GOT3 (cell line): ENCODE measurements around the gene GNAO1.

Experiments
- DNase-seq: peaks from one replicate; lab custom pipeline; 2025; ENCODE audit warnings: mixed read lengths; lab: John Stamatoyannopoulos, UW

The GNAO1 gene

DNA sequence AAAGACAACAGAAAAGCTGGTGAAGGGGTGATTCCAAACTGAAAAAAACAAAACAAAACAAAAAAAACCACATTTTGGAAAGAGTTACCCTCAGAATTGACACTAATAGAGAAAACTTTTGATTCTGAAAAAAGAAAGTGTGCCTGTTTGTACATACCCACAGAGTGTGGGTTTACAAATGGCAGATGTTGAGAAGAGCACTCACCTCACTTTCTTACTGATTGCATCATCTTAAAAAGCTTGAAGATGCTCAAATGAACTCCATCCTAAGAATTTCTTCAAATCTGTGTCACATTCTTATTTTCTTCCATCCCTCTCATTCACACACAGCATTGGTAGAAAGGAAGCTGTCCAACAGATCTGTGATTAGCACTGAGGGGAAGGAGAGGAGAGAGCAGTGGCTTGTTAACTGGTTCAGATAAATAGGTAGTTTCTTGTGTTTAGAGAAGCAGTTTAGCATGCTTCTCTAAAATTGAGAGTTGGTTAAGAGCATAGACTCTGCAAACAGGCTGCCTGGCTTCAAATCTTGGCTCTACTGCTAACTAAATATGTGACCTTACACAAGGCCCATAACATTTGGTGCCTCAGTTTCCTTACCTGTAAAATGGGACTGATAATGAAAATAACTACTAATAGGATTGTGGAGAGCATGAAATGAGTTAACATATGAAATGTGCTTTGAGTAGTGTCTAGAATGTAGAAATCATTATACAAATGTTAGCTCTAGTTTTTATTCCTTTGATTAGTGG, 6.9 kb downstream of the GNAO1 start:
- DNase-seq = no peak

DNA sequence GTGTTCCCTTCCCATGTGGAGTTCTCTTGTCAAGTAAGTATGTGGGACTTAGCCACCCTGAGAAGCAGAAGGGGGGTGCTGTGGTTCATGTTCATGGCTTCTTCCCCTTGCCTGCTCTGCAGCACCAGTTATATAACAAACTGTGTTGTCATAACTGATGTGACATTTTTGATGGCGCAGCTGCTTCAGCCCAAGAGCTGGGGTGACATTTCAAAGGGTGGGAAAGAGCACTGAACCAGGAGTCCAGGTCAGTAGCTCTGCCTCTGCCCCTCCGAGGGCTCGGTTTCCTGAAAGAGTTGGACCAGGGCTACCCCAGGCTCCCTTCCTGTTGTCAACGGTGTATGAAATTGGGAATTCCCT, 7.4 kb downstream of the GNAO1 start:
- DNase-seq = no peak

DNA sequence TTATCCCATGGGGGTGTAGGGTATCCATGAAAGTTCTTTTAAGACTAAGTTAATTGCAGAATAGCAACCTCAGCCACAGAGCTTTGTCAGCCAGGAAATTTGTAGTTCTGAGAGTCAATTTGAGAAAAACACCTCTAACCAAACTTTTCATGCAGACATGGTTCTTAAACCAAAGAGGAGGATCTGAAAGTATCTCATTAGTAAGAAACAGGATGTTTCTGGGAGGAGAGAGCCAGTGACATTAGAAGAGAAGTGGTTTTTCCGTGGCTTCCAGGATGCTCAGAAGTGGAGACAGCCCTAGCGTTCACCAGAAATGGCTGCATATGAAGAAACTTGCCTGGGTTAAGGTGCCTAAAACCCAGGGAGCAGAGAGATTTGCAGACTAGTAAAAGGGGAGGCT, 7.9 kb downstream of the GNAO1 start:
- DNase-seq = no peak

DNA sequence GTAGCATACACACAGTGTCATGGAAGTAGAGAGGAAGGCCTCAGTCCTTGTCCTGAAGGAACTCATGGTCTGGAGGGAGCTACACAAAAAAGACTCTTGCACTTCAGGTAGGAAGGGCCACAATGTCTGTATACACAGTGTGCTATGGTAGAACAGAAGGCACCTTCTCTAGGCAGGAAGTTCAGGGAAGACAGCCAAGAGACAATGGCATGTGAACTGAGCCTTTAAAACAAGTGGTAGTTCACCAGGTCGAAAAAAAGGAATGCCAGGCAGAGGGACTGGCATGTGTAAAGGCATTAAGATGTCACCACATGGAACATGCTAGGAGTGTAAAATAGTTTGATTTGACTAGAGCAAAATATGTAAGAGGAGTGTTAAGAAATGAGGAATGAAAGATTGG, 9.7 kb downstream of the GNAO1 start:
- DNase-seq = no peak

DNA sequence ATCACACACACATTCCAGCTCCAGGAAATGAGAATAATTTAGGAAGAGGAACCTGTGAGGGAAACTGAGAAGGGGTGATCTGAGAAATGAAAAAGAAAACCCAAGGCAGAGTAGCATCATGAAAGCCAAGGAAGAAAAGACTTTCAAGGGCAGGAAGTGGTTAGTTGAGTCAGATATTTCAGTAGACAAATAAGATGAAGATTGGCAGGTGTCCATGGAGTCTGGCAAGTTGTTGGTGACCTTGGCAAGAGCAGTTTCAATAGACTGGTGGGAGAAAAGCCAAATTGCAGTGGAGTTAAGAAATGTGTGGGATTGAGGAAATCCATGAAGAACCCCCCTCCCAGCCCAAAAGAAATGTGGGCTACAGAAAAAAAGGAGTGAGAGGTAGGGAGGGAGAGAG, 10.7 kb downstream of the GNAO1 start:
- DNase-seq = no peak

DNA sequence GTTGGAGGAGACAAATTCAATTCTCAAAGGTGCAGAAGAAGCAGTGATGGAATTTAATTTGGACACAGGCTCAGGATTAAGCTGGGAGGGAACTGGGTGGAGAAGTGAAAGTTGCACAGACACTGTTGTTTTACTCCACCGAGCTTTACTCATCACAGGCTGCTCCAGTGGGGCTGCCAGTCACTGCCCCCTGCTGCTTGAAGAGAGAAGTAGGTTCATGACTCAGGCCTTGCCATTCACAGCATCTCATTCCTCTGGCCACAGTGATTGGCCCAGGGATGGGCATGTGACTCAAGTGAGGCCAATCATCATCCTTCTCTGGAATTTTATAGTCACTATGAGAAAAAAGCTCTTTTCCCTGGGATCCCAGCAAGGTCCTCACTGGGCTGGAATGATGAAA, 11.8 kb downstream of the GNAO1 start:
- DNase-seq = no peak

DNA sequence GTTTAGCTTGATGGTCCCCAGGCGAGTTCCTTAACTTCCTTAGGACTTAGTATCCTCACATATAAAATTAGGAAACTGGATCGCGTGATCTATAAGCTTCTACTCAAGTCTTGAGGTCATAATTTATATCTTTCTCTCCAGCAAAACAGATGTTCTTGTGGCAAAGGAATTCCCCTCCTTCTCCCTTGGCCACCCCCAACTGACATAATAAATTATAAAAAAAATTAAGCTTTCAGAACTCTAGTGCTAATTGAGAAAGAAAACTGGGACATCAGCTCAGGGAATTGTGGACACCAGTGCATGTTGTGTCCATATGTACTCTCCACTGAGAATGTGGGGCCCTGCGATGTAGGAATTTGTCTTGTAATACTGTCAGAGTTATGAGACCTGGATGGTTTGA, 13.5 kb downstream of the GNAO1 start:
- DNase-seq = no peak

DNA sequence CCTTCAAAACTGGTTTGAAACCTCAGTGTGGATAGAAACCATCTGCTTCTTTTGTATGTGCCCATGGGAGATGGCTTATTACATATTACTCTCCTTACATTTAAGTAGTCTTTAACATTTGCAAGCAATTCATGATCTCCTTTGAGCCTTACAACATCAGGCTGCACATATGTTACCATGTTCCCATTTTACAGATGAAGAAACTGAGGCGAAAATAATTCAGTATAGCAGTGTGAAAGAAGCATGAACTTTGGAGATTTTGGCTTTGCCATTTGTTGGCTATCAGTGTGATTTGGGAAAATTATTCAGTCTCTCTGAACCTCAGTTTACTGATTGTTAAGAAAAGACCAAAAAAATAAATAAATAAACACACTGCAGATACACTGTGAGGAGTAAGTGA, 15.7 kb downstream of the GNAO1 start:
- no peak for DNase-seq

DNA sequence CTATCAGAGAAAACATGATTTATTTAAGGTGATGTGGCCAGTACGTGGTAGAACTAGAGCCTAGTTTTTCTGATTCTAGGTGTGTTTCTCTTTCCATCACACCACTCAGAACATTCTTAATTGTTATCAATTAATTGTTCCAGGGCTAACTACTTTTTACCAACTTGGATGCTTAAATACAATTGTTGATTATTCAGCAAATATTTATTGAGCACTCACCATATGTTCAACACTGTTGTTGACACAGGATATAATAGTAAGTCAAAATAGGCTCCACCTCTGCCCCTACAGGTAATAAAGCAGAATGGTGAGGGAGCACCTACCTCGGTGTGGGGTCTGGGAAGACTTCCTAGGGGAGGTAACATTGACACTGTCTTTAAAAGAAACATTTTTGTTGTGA, 16.1 kb downstream of the GNAO1 start:
- DNase-seq = no peak

DNA sequence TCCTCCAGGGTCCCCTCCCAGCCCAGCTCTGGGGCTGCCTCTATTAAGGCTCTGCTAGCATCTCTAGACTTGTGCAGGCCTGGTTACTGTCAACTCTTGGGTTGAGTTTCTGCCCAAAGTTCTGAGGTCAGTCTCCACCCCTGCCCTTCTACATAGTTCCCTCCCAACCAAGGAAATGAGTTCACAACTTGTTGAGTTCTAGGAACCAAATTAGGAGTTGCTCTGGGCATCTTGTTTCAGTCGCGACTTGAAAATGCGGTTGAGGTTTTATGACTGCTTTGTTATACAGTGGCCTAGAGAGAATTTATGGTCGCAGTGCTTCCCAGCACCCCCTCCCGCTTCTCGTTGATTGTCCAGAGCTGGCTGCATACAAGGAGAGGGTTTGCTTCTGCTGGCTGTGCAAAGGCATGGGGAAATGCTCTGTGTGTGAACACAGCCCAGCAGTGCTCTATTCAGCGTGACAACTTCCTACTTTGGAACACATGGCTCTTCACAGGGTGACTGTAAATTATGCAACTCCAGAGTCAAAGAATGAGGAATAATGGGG, 20.2 kb downstream of the GNAO1 start:
- DNase-seq = no peak

DNA sequence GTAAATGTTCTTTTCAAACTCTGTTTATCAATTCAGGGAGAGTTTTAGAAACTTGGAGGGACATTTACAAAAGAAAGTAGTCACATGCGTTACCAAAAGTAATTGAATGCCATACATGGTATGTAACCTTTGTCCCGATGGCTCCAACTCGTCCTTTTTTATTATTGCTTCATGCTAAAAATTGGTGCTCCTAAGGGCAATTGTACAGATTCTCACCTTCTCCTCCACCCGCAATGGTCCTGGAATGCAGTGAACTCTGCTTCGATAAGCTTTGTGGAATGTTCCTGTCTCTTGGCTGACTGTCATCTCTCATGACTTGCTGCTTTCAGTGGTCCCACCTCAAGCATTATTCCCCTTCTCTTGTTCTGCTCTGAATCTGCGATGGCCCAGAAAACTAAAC, 20.9 kb downstream of the GNAO1 start:
- DNase-seq = no peak

DNA sequence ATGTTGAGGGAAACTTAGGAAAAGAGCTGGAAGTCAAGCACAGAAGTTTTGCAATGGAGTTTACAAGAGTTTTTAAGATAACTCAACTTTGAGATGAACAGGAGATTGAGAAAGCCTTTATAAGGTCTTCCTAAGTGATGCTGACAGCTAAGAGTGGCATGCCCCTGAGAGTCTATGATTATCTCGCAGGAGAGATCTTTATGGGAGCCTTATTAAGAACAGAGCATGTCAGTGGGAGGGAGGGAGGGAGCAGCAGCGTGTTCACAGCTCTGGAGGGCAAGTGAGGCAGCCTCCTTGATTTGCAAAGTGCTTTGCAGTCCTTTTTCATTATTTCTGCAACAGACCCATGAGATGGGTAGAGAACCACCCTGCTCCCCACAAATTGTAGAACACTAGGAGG, 30.7 kb downstream of the GNAO1 start:
- DNase-seq = no peak

DNA sequence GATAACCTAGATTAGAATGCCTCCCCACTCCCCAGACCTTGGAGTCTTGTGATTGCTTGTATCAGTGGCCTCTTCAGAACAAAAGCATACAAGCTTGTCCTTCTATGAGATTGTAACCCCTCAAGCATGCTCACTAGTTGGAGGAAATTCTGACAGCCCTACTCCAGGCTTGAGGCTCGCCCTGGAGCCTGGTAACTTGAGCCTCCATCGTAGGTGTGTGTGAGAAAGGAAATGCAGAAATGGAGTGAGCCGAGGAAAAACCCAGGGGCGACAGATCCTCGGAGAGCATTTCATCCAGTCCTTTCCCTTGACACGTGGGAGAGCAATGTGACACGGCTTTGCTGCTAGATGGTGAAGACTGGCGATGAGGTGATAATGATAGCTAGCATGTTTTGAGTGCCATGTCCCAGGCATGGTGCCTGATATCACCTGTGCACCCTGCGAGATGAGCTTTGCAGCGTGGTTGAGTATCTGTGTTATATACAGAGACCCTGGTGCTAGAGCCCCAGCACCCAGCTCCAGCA, 31.2 kb downstream of the GNAO1 start:
- DNase-seq = no peak

DNA sequence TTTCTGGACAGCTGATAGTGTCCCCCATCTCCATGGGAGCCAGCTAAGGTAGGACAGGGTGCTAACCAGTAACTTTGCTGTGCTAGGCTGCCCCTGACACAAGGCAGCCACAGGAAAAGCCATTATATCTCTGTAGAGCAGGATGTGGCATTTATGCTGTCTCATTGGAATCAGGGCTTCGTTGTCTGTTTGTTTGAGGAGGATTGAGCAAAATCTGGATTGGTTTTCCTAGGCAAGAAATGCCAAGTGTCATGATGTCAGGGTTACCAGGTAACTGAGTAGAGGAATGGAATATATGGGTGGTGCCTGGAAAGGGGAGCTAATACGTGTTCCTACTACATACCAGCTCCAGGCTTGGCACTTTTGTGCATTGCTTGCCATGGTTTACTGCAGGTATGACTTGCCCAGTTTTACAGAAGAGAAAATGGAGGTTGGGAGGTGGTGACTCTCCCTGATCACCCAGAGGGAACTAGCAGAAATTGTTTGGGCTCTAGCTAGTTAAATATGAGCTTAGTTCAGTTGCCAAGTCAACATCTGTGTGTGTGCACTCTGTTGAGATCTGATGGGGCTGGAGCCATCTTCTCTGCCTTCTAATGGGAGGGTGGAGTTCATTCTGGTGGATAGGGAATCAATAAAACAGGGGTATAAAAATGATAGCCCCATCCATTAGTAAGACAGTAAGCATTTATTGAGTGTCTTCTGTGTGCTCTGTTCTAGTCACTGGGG, 33.9 kb downstream of the GNAO1 start:
- DNase-seq = no peak

DNA sequence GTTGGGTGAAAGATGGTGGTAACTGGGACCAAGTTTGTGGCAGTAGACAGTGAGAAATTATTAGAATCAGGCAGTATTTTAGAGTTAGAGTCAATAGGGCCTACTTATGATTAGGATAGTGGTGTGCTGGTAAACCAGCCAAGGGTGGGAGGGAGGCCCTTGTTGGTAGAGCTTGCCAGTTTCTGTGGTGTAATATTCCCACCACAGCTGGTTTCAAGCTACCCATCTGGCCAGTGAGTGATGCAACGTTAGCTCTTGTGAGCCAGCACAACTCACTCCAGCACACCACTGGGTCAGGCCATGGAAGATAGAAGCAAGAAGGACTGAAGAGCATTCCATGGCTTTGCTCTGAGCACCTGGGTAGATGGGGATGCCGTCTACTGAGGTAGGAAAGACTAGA, 34.9 kb downstream of the GNAO1 start:
- DNase-seq = no peak

DNA sequence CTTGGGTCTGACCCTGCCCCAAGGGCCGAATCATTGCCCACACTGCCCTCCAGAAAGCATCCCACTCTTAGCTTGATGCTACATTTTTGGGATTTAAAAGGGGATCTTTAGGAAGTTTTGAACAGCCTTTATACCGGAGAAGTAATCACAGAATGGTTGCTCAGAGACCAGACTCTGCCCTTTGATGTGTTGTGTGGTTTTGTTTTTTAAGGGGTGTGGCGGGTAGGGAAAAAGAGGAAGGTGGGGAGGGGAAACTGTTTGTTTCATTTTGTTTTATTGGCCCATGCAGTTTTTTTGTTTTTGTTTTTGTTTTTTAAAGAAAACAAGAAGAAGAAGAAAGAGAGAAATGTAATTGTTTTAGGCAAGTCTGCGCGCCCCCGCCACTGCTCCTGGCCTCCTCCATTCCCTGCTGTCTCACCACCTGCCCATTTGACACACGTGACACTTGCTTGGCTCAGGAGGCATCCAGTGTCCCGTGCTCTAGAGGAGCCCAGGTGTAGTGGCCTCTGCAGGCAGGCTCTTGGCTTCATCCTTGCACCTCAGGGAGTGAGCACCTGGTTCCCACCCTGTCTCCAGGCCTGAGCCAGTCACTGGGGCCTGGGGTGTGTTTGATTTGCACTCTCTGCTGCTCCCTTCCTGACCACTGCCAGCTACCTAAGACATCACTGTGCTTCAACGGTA, 35.7 kb downstream of the GNAO1 start:
- no peak for DNase-seq

DNA sequence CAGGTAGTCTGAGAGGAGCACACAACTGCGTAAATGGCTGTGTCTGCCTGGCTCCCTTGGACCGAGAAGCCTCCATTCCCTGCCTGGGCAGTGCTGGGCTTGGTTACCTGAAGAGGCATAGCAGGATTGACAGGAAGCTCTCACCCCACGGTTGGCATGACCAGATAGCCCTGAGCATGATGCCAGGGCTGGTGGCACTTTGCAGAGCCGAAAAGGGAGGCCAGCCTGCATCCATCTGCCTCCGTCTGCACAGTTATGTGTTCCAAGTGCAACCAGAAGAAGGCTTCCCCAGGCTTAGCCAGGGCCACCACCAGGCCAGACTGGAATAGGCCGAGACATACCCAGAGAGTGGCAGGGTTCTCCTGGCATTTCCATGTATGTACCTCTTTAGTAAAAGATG, 36.6 kb downstream of the GNAO1 start:
- DNase-seq = no peak

DNA sequence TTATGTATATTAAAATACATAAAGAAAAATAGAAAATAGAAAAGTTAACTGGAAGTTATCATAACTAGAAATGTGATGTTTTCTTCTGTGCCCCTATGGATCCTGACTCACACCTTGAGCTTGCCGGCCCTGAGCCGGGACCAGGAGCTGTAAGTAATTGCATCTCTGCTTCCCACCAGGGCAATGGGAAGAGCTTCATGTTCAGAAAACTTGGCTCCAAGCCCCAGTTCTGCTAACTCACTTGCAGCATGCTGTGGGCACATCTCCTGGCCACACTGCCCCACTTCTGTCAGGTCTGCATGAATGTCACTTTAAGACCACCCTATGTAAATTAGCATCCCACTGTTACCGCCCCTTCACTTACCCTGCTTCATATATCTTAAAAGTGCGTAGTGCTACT, 37.2 kb downstream of the GNAO1 start:
- no peak for DNase-seq

DNA sequence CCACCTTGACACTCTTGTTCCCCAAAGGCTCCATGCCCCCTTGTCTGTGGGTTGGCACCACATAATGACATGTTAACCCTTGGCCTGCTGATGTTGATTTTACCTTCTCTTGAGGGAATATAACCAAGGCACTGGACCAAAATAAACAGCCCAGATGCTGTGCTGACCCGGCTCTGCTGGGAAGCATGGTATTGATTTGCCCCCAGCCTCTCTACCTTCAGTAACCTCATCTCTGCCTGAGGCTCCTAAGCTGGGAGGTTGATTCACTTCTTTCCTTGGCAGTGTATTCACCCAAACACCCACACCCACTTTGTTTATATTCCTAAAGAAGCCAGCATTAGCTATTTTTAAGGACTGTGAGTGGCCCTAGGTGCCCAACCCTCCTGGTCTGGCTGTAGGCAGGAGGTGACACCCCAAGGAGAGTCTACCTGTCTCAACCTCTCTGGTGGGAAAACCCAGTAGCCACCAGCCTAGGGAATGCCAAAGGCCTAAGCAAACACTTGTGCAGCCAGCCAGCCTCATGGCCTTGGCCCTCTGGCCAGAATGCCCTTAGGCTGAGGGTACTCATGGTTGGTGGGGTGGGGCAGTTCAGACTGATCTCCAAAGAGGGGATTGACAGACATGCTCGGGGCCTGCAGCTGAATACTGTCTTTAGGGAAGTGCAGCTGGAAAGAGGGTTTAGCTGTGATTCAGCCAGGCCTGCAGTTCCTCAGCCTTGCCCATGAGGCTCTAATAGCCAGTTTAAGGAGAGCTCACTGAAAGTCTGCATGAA, 42.7 kb downstream of the GNAO1 start:
- DNase-seq = no peak

DNA sequence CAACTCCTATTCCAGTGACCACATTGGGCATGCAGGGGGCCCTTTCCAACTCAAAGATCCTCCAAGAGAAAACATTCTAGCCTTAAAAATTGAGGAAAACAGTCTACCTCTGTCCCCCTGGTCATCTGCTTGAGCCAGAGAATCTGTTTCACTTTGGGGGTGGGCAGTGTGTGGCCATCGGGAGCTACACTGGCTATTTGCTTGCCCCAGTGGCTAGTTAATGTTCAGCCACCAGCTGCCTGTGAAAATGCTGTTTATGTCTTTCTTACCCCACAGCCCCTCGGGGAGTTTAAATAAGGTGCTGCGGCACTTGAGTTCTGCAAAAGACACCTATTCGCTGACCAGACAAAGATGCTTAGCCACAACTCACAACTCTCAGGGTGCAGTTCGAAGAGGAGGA, 43.4 kb downstream of the GNAO1 start:
- no peak for DNase-seq

DNA sequence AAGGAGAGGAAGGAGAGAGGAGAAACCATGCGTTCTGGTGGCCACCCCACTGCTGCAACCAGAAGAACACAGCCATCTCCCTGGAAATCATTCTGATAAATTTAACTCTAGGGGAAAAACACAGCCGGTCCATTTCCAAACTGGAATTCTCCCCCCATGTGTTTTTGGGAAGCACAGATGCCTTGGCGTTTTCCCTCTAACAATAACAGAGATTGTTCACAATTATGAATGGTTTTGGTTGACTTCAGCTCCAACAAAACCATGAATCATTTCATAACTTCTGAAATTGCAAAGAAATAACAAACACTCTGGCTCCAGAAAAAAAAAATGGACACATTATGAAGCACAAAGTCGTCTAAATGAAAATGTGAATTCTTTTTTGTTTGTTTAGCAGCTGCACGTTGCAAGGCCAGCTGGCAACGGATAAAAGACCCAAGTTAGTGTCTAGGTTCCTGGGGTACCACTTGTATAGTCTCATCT, 46.2 kb downstream of the GNAO1 start:
- no peak for DNase-seq

DNA sequence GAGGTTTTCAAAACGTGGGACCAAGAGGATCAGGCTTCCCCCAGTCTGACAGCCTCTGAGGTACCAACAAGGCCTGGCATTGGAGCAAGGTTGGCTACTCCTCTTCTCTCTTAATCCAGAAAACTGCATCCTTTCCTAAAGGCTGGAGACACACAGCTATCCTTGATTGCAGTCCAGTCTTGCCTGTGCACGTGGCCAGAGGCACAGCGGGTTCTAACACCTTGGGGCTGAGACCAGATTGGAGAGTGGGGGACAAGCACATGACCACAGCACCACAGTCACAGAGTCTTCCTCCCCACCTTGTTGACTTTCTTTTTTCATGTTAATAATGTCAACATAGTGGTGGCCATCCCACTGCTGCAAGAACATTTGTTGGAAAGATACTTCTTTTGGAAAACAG, 46.9 kb downstream of the GNAO1 start:
- DNase-seq = no peak
